WTC11 (cell line): ENCODE measurements around the gene GPR39. TPM values are rescaled to one million over a fixed set of nuclear protein-coding genes. Genes with fewer than 3 reads are reported as not detected.

ENCODE experiments used
- ATAC-seq: fragments of 200-7000 bp; cut with Tn5 transposase; 2 replicates; pipeline ENCODE4 v1.10.0; 2021; ENCODE audit warnings: mild to moderate bottlenecking, moderate library complexity
- CTCF ChIA-PET: fragments of 300-600 bp; sonication (Branson Sonifier 250); formaldehyde crosslinking; loops from one replicate; lab custom pipeline; 2021; ENCODE audit warnings: antibody characterized with exemption; lab: Charles Lee
- POLR2A ChIA-PET: fragments of 350-600 bp; sonication (Branson Sonifier 250); formaldehyde crosslinking; loops from one replicate; lab custom pipeline; 2021; ENCODE audit warnings: antibody characterized with exemption; lab: Charles Lee
- DNase-seq: peaks from one replicate; pipeline ENCODE4 v3.0.0; 2021; ENCODE audit warnings: low spot score
- H3K27ac Mint-ChIP-seq: 2 replicates; pipeline ENCODE4 v1.8.0; 2021; ENCODE audit warnings: mixed read lengths
- H3K27me3 Mint-ChIP-seq: 2 replicates; pipeline ENCODE4 v1.8.0; 2021; ENCODE audit warnings: low read depth, mild to moderate bottlenecking, moderate library complexity, mixed read lengths
- H3K36me3 Mint-ChIP-seq: 2 replicates; pipeline ENCODE4 v1.8.0; 2021; ENCODE audit warnings: mixed read lengths
- H3K4me1 Mint-ChIP-seq: 2 replicates; pipeline ENCODE4 v1.8.0; 2022; ENCODE audit warnings: mixed read lengths
- H3K4me3 Mint-ChIP-seq: 2 replicates; pipeline ENCODE4 v1.8.0; 2021; ENCODE audit warnings: mild to moderate bottlenecking, moderate library complexity, mixed read lengths
- H3K9me3 Mint-ChIP-seq: 2 replicates; pipeline ENCODE4 v1.8.0; 2021; ENCODE audit warnings: mixed read lengths
- ATF1 ChIP-seq: sonication (generic); formaldehyde crosslinking; IDR thresholded peaks from 2 replicates; pipeline ENCODE4 v1.8.1; 2023; ENCODE audit warnings: mild to moderate bottlenecking, moderate library complexity, missing genetic modification reagents
- JUN ChIP-seq: sonication (generic); formaldehyde crosslinking; IDR thresholded peaks from 2 replicates; pipeline ENCODE4 v1.8.0; 2023; ENCODE audit warnings: mild to moderate bottlenecking, missing genetic modification reagents
- KAT7 ChIP-seq: sonication (generic); formaldehyde crosslinking; IDR thresholded peaks from 2 replicates; pipeline ENCODE4 v1.8.1; 2023; ENCODE audit warnings: missing genetic modification reagents, mild to moderate bottlenecking, borderline replicate concordance
- ZNF219 ChIP-seq: sonication (generic); formaldehyde crosslinking; IDR thresholded peaks from 2 replicates; pipeline ENCODE4 v1.8.0; 2023; ENCODE audit warnings: missing genetic modification reagents, mild to moderate bottlenecking, borderline replicate concordance
- ZNF671 ChIP-seq: fragments of 250-450 bp; sonication (Bioruptor Pico); IDR thresholded peaks from 2 replicates; pipeline ENCODE4 v1.8.0; 2021; ENCODE audit warnings: mild to moderate bottlenecking
- total RNA-seq: library from RNA; stranded (reverse); gene quantifications from 3 replicates; pipeline ENCODE4 v1.2.3, GENCODE V29; 2021
- TF ChIP-seq, protein P1 (sequence below): sonication (generic); formaldehyde crosslinking; IDR thresholded peaks from 2 replicates; pipeline ENCODE4 v1.8.1; 2022; ENCODE audit warnings: low read depth, missing genetic modification reagents, borderline replicate concordance
- TF ChIP-seq, protein P2 (sequence below): sonication (generic); formaldehyde crosslinking; IDR thresholded peaks from 2 replicates; pipeline ENCODE4 v1.8.1; 2022; ENCODE audit warnings: mild to moderate bottlenecking, missing genetic modification reagents, moderate library complexity, borderline replicate concordance
- TF ChIP-seq, protein P3 (sequence below): fragments of 250-450 bp; sonication (Bioruptor Pico); IDR thresholded peaks from 2 replicates; pipeline ENCODE4 v1.8.0; 2021; ENCODE audit warnings: mild to moderate bottlenecking
- TF ChIP-seq, protein P4 (sequence below): sonication (generic); formaldehyde crosslinking; IDR thresholded peaks from 2 replicates; pipeline ENCODE4 v1.8.0; 2022; ENCODE audit warnings: missing genetic modification reagents
- TF ChIP-seq, protein P5 (sequence below): sonication (generic); formaldehyde crosslinking; IDR thresholded peaks from 2 replicates; pipeline ENCODE4 v1.8.1; 2023; ENCODE audit warnings: mild to moderate bottlenecking, moderate library complexity, missing genetic modification reagents
- TF ChIP-seq, protein P6 (sequence below): fragments of 250-450 bp; sonication (Bioruptor Pico); IDR thresholded peaks from 2 replicates; pipeline ENCODE4 v1.9.0; 2021; ENCODE audit warnings: mild to moderate bottlenecking
- TF ChIP-seq, protein P7 (sequence below): fragments of 250-450 bp; sonication (Bioruptor Pico); IDR thresholded peaks from 2 replicates; pipeline ENCODE4 v1.9.0; 2021; ENCODE audit warnings: mild to moderate bottlenecking, borderline replicate concordance

Gene GPR39
- total RNA-seq, 1 experiment from 2014 or later: 0.74 TPM

DNA sequence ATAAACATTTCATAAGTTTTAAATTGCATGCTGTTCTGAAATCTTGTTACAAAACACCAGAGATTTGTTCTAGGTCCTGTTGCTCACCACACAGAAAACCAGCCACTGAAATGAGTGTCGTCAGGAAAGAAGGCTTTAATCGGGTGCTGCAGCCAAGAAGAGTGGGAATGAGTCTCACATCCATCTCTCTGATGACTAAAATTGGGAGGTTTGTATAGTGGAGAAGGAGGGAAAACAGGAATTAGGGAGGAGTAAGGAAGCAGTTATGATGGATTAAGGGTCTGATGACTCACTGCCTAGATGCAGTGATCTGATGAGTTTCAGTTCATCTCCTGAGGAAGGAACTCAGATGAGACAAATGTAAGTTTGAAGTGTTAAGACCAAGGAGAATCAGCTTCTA lies 42.1 kb upstream of the GPR39 start (continued):
- TF ChIP-seq, protein P1, sequence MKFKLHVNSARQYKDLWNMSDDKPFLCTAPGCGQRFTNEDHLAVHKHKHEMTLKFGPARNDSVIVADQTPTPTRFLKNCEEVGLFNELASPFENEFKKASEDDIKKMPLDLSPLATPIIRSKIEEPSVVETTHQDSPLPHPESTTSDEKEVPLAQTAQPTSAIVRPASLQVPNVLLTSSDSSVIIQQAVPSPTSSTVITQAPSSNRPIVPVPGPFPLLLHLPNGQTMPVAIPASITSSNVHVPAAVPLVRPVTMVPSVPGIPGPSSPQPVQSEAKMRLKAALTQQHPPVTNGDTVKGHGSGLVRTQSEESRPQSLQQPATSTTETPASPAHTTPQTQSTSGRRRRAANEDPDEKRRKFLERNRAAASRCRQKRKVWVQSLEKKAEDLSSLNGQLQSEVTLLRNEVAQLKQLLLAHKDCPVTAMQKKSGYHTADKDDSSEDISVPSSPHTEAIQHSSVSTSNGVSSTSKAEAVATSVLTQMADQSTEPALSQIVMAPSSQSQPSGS (CRISPR knock-in tag): no peak

DNA sequence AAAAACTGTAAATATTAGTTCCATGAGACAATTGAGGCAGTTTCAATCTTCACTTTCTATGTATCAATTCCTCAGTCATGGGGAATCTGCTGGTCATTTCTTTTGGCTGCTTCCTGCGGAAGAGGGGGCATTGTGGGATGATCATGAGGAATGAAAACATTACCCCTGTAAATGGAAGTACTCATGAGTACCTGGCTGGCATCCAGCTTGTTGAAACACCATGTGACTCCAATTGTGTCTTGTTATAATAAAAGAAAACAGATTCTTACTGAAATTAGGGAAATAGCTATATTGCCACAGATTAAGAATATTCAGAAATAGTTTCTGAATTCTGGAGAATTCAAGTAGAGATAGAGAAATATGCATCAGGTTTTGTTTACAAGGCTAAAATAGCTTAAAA lies 41.6 kb upstream of the GPR39 start:
- Mint-ChIP-seq H3K4me1 (peaks cover 4% of the 10 kb centered on the region; the same call in 1 of the 2 replicates), H3K27ac (no peak overlapping the region), H3K4me3 (no peak overlapping the region), H3K9me3 (peaks cover 32% of the 10 kb centered on the region), H3K27me3 (peaks cover 6% of the 10 kb centered on the region; the same call in 1 of the 2 replicates), H3K36me3 (peaks cover 26% of the 10 kb centered on the region)
- TF ChIP-seq ATF1 (CRISPR knock-in tag) (no peak), JUN (CRISPR knock-in tag) (no peak)
- TF ChIP-seq, protein P2, sequence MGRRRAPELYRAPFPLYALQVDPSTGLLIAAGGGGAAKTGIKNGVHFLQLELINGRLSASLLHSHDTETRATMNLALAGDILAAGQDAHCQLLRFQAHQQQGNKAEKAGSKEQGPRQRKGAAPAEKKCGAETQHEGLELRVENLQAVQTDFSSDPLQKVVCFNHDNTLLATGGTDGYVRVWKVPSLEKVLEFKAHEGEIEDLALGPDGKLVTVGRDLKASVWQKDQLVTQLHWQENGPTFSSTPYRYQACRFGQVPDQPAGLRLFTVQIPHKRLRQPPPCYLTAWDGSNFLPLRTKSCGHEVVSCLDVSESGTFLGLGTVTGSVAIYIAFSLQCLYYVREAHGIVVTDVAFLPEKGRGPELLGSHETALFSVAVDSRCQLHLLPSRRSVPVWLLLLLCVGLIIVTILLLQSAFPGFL: no peak
- TF ChIP-seq, protein P3, sequence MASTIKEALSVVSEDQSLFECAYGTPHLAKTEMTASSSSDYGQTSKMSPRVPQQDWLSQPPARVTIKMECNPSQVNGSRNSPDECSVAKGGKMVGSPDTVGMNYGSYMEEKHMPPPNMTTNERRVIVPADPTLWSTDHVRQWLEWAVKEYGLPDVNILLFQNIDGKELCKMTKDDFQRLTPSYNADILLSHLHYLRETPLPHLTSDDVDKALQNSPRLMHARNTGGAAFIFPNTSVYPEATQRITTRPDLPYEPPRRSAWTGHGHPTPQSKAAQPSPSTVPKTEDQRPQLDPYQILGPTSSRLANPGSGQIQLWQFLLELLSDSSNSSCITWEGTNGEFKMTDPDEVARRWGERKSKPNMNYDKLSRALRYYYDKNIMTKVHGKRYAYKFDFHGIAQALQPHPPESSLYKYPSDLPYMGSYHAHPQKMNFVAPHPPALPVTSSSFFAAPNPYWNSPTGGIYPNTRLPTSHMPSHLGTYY (CRISPR knock-in tag): no peak
- TF ChIP-seq, protein P4, sequence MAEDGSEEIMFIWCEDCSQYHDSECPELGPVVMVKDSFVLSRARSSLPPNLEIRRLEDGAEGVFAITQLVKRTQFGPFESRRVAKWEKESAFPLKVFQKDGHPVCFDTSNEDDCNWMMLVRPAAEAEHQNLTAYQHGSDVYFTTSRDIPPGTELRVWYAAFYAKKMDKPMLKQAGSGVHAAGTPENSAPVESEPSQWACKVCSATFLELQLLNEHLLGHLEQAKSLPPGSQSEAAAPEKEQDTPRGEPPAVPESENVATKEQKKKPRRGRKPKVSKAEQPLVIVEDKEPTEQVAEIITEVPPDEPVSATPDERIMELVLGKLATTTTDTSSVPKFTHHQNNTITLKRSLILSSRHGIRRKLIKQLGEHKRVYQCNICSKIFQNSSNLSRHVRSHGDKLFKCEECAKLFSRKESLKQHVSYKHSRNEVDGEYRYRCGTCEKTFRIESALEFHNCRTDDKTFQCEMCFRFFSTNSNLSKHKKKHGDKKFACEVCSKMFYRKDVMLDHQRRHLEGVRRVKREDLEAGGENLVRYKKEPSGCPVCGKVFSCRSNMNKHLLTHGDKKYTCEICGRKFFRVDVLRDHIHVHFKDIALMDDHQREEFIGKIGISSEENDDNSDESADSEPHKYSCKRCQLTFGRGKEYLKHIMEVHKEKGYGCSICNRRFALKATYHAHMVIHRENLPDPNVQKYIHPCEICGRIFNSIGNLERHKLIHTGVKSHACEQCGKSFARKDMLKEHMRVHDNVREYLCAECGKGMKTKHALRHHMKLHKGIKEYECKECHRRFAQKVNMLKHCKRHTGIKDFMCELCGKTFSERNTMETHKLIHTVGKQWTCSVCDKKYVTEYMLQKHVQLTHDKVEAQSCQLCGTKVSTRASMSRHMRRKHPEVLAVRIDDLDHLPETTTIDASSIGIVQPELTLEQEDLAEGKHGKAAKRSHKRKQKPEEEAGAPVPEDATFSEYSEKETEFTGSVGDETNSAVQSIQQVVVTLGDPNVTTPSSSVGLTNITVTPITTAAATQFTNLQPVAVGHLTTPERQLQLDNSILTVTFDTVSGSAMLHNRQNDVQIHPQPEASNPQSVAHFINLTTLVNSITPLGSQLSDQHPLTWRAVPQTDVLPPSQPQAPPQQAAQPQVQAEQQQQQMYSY: no peak
- DNase-seq: no peak
- ATAC-seq: no peak
- POLR2A ChIA-PET: no interaction called here
- CTCF ChIA-PET: no interaction called here

DNA sequence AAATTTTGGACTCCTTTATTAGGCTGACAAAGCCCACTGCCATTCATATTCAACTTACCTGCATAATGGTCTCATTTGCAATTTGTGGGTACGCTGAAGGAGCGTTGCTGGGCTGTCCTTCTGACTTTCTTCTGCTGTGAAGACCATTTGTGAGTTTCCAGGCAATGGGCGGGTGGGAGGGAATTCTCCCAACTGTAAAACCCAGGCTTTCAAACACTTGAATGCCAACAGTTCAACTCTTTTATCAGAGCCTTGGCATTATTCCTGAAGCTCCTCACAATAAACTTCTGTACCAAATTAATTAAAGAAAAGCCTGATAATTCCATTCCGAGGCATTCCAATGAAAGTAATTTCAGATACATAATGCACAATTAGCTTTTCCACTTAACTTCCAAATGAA lies 35.2 kb upstream of the GPR39 start:
- Mint-ChIP-seq H3K4me3 (no peak overlapping the region), H3K36me3 (peaks cover 12% of the 10 kb centered on the region), H3K27ac (no peak overlapping the region), H3K4me1 (peaks cover 16% of the 10 kb centered on the region), H3K9me3 (peaks cover 22% of the 10 kb centered on the region), H3K27me3 (peaks cover 14% of the 10 kb centered on the region)
- DNase-seq (no peak), ATAC-seq (no peak)
- POLR2A ChIA-PET: interaction anchor here (1.0 kb wide), 1 partner anchor 14 kb away, joined by 3 read pairs; no protein-coding TSS in a partner anchor
- CTCF ChIA-PET: no interaction called here
- TF ChIP-seq KAT7 (no peak), ZNF219 (no peak), ZNF671 (no peak)
- TF ChIP-seq, protein P5, sequence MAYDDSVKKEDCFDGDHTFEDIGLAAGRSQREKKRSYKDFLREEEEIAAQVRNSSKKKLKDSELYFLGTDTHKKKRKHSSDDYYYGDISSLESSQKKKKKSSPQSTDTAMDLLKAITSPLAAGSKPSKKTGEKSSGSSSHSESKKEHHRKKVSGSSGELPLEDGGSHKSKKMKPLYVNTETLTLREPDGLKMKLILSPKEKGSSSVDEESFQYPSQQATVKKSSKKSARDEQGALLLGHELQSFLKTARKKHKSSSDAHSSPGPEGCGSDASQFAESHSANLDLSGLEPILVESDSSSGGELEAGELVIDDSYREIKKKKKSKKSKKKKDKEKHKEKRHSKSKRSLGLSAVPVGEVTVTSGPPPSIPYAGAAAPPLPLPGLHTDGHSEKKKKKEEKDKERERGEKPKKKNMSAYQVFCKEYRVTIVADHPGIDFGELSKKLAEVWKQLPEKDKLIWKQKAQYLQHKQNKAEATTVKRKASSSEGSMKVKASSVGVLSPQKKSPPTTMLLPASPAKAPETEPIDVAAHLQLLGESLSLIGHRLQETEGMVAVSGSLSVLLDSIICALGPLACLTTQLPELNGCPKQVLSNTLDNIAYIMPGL (CRISPR knock-in tag): no peak
- TF ChIP-seq, protein P6, sequence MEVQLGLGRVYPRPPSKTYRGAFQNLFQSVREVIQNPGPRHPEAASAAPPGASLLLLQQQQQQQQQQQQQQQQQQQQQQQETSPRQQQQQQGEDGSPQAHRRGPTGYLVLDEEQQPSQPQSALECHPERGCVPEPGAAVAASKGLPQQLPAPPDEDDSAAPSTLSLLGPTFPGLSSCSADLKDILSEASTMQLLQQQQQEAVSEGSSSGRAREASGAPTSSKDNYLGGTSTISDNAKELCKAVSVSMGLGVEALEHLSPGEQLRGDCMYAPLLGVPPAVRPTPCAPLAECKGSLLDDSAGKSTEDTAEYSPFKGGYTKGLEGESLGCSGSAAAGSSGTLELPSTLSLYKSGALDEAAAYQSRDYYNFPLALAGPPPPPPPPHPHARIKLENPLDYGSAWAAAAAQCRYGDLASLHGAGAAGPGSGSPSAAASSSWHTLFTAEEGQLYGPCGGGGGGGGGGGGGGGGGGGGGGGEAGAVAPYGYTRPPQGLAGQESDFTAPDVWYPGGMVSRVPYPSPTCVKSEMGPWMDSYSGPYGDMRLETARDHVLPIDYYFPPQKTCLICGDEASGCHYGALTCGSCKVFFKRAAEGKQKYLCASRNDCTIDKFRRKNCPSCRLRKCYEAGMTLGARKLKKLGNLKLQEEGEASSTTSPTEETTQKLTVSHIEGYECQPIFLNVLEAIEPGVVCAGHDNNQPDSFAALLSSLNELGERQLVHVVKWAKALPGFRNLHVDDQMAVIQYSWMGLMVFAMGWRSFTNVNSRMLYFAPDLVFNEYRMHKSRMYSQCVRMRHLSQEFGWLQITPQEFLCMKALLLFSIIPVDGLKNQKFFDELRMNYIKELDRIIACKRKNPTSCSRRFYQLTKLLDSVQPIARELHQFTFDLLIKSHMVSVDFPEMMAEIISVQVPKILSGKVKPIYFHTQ: no peak
- TF ChIP-seq, protein P7, sequence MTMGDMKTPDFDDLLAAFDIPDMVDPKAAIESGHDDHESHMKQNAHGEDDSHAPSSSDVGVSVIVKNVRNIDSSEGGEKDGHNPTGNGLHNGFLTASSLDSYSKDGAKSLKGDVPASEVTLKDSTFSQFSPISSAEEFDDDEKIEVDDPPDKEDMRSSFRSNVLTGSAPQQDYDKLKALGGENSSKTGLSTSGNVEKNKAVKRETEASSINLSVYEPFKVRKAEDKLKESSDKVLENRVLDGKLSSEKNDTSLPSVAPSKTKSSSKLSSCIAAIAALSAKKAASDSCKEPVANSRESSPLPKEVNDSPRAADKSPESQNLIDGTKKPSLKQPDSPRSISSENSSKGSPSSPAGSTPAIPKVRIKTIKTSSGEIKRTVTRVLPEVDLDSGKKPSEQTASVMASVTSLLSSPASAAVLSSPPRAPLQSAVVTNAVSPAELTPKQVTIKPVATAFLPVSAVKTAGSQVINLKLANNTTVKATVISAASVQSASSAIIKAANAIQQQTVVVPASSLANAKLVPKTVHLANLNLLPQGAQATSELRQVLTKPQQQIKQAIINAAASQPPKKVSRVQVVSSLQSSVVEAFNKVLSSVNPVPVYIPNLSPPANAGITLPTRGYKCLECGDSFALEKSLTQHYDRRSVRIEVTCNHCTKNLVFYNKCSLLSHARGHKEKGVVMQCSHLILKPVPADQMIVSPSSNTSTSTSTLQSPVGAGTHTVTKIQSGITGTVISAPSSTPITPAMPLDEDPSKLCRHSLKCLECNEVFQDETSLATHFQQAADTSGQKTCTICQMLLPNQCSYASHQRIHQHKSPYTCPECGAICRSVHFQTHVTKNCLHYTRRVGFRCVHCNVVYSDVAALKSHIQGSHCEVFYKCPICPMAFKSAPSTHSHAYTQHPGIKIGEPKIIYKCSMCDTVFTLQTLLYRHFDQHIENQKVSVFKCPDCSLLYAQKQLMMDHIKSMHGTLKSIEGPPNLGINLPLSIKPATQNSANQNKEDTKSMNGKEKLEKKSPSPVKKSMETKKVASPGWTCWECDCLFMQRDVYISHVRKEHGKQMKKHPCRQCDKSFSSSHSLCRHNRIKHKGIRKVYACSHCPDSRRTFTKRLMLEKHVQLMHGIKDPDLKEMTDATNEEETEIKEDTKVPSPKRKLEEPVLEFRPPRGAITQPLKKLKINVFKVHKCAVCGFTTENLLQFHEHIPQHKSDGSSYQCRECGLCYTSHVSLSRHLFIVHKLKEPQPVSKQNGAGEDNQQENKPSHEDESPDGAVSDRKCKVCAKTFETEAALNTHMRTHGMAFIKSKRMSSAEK (CRISPR knock-in tag): no peak
